GM12864 (cell line): ENCODE measurements around the gene SMIM45.
A peak's percentile ranks its signal among the peaks of the same experiment; 100 is the strongest.
"Not testable (repeated sequence)": the region's sequence is repeated elsewhere in the genome, so short reads cannot be mapped to it uniquely, and the experiment has no call there.

Source experiments
- DNase-seq: peaks from one replicate; pipeline ENCODE4 v3.0.0-alpha.2; 2011; ENCODE audit warnings: low read depth
- H3K4me3 ChIP-seq: 2 replicates; pipeline ENCODE4 v1.5.1; 2011; ENCODE audit warnings: mild to moderate bottlenecking, low read depth, low read length, control low read depth
- CTCF ChIP-seq: IDR thresholded peaks from 2 replicates; pipeline ENCODE4 v1.5.1; 2011; ENCODE audit warnings: low read depth, mild to moderate bottlenecking, moderate library complexity, low read length, control low read depth, inconsistent platforms; ENCODE audit errors: missing control alignments

Gene SMIM45

GRCh38 chr22:41948142-41948541, 3.8 kb upstream of the SMIM45 start:
- TF ChIP-seq CTCF = no peak
- DNase-seq = no peak
- no peak overlapping the region for H3K4me3 ChIP-seq

GRCh38 chr22:41948928-41949296, 3.0 kb upstream of the SMIM45 start:
- not testable (repeated sequence) for H3K4me3 ChIP-seq, DNase-seq

GRCh38 chr22:41949297-41949965, 2.5 kb upstream of the SMIM45 start:
- TF ChIP-seq CTCF = no peak
- H3K4me3 ChIP-seq = peak overlapping the region; percentile 20
- no peak for DNase-seq

- no peak for DNase-seq
- no peak overlapping the region for H3K4me3 ChIP-seq
- TF ChIP-seq CTCF = no peak
These were observed 763 bp downstream of the SMIM45 start for GRCh38 chr22:41952713-41953112.

GRCh38 chr22:41957941-41958556, 6.1 kb downstream of the SMIM45 start:
- no peak overlapping the region for H3K4me3 ChIP-seq

GRCh38 chr22:41963453-41964111, 11.6 kb downstream of the SMIM45 start:
- no peak for DNase-seq
- no peak for TF ChIP-seq CTCF
- no peak overlapping the region for H3K4me3 ChIP-seq

More at GRCh38 chr22:41957941-41958556, 6.1 kb downstream of the SMIM45 start:
- TF ChIP-seq CTCF = no peak
- no peak for DNase-seq

- no peak overlapping the region for H3K4me3 ChIP-seq
- DNase-seq = no peak
- no peak for TF ChIP-seq CTCF
These were observed 12.2 kb downstream of the SMIM45 start for GRCh38 chr22:41964112-41964491.
